ENCODE measurements around the gene GPR18. TPM values are rescaled to one million over a fixed set of nuclear protein-coding genes. Genes with fewer than 3 reads are reported as not detected.

The GPR18 gene
- total RNA-seq, 1 donor from 2014 or later, result not detected

GRCh38 chr13:99208845-99209527 is 49.2 kb downstream of the GPR18 start:
- no peaks in the 10 kb centered on the region for H3K27me3 Mint-ChIP-seq (ENCODE audit: low read depth)
- no peaks in the 10 kb centered on the region for H3K9me3 Mint-ChIP-seq (ENCODE audit: low read depth)
- no peak overlapping the region for H3K27ac Mint-ChIP-seq (ENCODE audit: unreplicated experiment)
- H3K36me3 Mint-ChIP-seq (ENCODE audit: low read depth), result peaks cover 2% of the 10 kb centered on the region
- TF ChIP-seq CTCF (IDR thresholded peaks at IDR 0.05), result no peak
- H3K4me3 Mint-ChIP-seq (ENCODE audit: unreplicated experiment), result no peak overlapping the region
- no peaks in the 10 kb centered on the region for H3K4me1 Mint-ChIP-seq (ENCODE audit: low read depth)
- no peak for DNase-seq (ENCODE audit: low spot score)

GRCh38 chr13:99208185-99208584 is 50.0 kb downstream of the GPR18 start:
- no peak for DNase-seq (ENCODE audit: low spot score)
- Mint-ChIP-seq H3K27me3 (ENCODE audit: low read depth) (no peaks in the 10 kb centered on the region), H3K27ac (ENCODE audit: unreplicated experiment) (no peak overlapping the region), H3K9me3 (ENCODE audit: low read depth) (no peaks in the 10 kb centered on the region), H3K4me3 (ENCODE audit: unreplicated experiment) (no peak overlapping the region), H3K4me1 (ENCODE audit: low read depth) (no peaks in the 10 kb centered on the region), H3K36me3 (ENCODE audit: low read depth) (peaks cover 2% of the 10 kb centered on the region)
- TF ChIP-seq CTCF (IDR thresholded peaks at IDR 0.05), result no peak

GRCh38 chr13:99207511-99207910 is 50.7 kb downstream of the GPR18 start:
- no peak overlapping the region for H3K27ac Mint-ChIP-seq (ENCODE audit: unreplicated experiment)
- H3K4me1 Mint-ChIP-seq (ENCODE audit: low read depth), result peaks cover 3% of the 10 kb centered on the region
- no peaks in the 10 kb centered on the region for H3K27me3 Mint-ChIP-seq (ENCODE audit: low read depth)
- no peak overlapping the region for H3K4me3 Mint-ChIP-seq (ENCODE audit: unreplicated experiment)
- H3K36me3 Mint-ChIP-seq (ENCODE audit: low read depth), result peaks cover 2% of the 10 kb centered on the region
- no peak for DNase-seq (ENCODE audit: low spot score)
- no peak for TF ChIP-seq CTCF (IDR thresholded peaks at IDR 0.05)
- H3K9me3 Mint-ChIP-seq (ENCODE audit: low read depth), result no peaks in the 10 kb centered on the region

- TF ChIP-seq CTCF (IDR thresholded peaks at IDR 0.05), result no peak
- no peaks in the 10 kb centered on the region for H3K9me3 Mint-ChIP-seq (ENCODE audit: low read depth)
- peaks cover 9% of the 10 kb centered on the region for H3K4me1 Mint-ChIP-seq (ENCODE audit: low read depth)
- no peak overlapping the region for H3K4me3 Mint-ChIP-seq (ENCODE audit: unreplicated experiment)
- H3K27ac Mint-ChIP-seq (ENCODE audit: unreplicated experiment), result no peak overlapping the region
- H3K27me3 Mint-ChIP-seq (ENCODE audit: low read depth), result no peaks in the 10 kb centered on the region
- peaks cover 2% of the 10 kb centered on the region for H3K36me3 Mint-ChIP-seq (ENCODE audit: low read depth)
- DNase-seq (ENCODE audit: low spot score), result no peak
These were observed 51.3 kb downstream of the GPR18 start for GRCh38 chr13:99206873-99207272.

GRCh38 chr13:99206226-99206625 is 52.0 kb downstream of the GPR18 start:
- H3K9me3 Mint-ChIP-seq (ENCODE audit: low read depth), result no peaks in the 10 kb centered on the region
- no peaks in the 10 kb centered on the region for H3K27me3 Mint-ChIP-seq (ENCODE audit: low read depth)
- H3K4me1 Mint-ChIP-seq (ENCODE audit: low read depth), result peaks cover 16% of the 10 kb centered on the region
- H3K4me3 Mint-ChIP-seq (ENCODE audit: unreplicated experiment), result no peak overlapping the region
- DNase-seq (ENCODE audit: low spot score), result no peak
- H3K36me3 Mint-ChIP-seq (ENCODE audit: low read depth), result peaks cover 2% of the 10 kb centered on the region
- no peak for TF ChIP-seq CTCF (IDR thresholded peaks at IDR 0.05)
- H3K27ac Mint-ChIP-seq (ENCODE audit: unreplicated experiment), result no peak overlapping the region
